ENCODE measurements around the gene ATP2A1. TPM values are rescaled to one million over a fixed set of nuclear protein-coding genes. Genes with fewer than 3 reads are reported as not detected.
"Not testable (repeated sequence)": the region's sequence is repeated elsewhere in the genome, so short reads cannot be mapped to it uniquely, and the experiment has no call there.

The ATP2A1 gene
- total RNA-seq, 1 experiment from 2014 or later, result not detected

- DNase-seq (ENCODE audit: low read depth), result no peak
Observed at GRCh38 chr16:28905800-28906372, 27.6 kb downstream of the ATP2A1 start.

GRCh38 chr16:28910086-28911031 lies 32.1 kb downstream of the ATP2A1 start:
- DNase-seq (ENCODE audit: low read depth), result peak; percentile 49

- DNase-seq (ENCODE audit: low read depth), result no peak
Observed at GRCh38 chr16:28912558-28912957, 34.3 kb downstream of the ATP2A1 start.

- no peak for DNase-seq (ENCODE audit: low read depth)
Observed at GRCh38 chr16:28913946-28914724, 35.8 kb downstream of the ATP2A1 start.

- DNase-seq (ENCODE audit: low read depth), result no peak
Observed at GRCh38 chr16:28915181-28915580, 36.9 kb downstream of the ATP2A1 start.

GRCh38 chr16:28917095-28917494 lies 38.8 kb downstream of the ATP2A1 start:
- DNase-seq (ENCODE audit: low read depth), result no peak

GRCh38 chr16:28918698-28919097 lies 40.4 kb downstream of the ATP2A1 start:
- DNase-seq (ENCODE audit: low read depth), result no peak

GRCh38 chr16:28923231-28923587 lies 44.9 kb downstream of the ATP2A1 start:
- DNase-seq (ENCODE audit: low read depth), result no peak

GRCh38 chr16:28923652-28924398 lies 45.5 kb downstream of the ATP2A1 start:
- no peak for DNase-seq (ENCODE audit: low read depth)

- DNase-seq (ENCODE audit: low read depth), result no peak
Observed at GRCh38 chr16:28924399-28924761, 46.1 kb downstream of the ATP2A1 start.

- DNase-seq (ENCODE audit: low read depth), result peak; percentile 91
Observed at GRCh38 chr16:28924762-28925385, 46.6 kb downstream of the ATP2A1 start, which contains the start of gene RABEP2. RABEP2 (minus strand) TSS chr16:28925238; CDS start chr16:28925163, 75 bp downstream.

- DNase-seq (ENCODE audit: low read depth), result peak; percentile 80
Observed at GRCh38 chr16:28925386-28926228, 47.3 kb downstream of the ATP2A1 start.

- DNase-seq (ENCODE audit: low read depth), result not testable (repeated sequence)
Observed at GRCh38 chr16:28926284-28926683, 48.0 kb downstream of the ATP2A1 start.

GRCh38 chr16:28927815-28928214 lies 49.5 kb downstream of the ATP2A1 start:
- no peak for DNase-seq (ENCODE audit: low read depth)

- DNase-seq (ENCODE audit: low read depth), result no peak
Observed at GRCh38 chr16:28930203-28930602, 51.9 kb downstream of the ATP2A1 start.

- DNase-seq (ENCODE audit: low read depth), result no peak
Observed at GRCh38 chr16:28930652-28931051, 52.4 kb downstream of the ATP2A1 start.

GRCh38 chr16:28931801-28932225 lies 53.5 kb downstream of the ATP2A1 start, which contains the start of gene CD19:
CD19 (plus strand) TSS chr16:28931971; CDS start chr16:28932001, 30 bp downstream.
- DNase-seq (ENCODE audit: low read depth), result no peak

- DNase-seq (ENCODE audit: low read depth), result no peak
Observed at GRCh38 chr16:28932339-28933141, 54.3 kb downstream of the ATP2A1 start.

GRCh38 chr16:28933171-28933570 lies 54.9 kb downstream of the ATP2A1 start:
- DNase-seq (ENCODE audit: low read depth), result no peak

Data from Daoy (cell line).